Activated naive CD4-positive, alpha-beta T cell treated with anti-CD3 and anti-CD28 coated beads, Interleukin-2, amount 50 U/mL, for 24 hours (primary cell): ENCODE results near the gene PPP1R37.

ENCODE experiments used
- H3K27ac Mint-ChIP-seq: one replicate; pipeline ENCODE4 v1.8.0; 2021; ENCODE audit warnings: mild to moderate bottlenecking, mixed read lengths
- H3K27me3 Mint-ChIP-seq: one replicate; pipeline ENCODE4 v1.8.0; 2021; ENCODE audit warnings: mixed read lengths
- H3K36me3 Mint-ChIP-seq: one replicate; pipeline ENCODE4 v1.8.0; 2021; ENCODE audit warnings: mixed read lengths
- H3K4me1 Mint-ChIP-seq: one replicate; pipeline ENCODE4 v1.8.0; 2021; ENCODE audit warnings: mixed read lengths
- H3K4me3 Mint-ChIP-seq: one replicate; pipeline ENCODE4 v1.8.0; 2021; ENCODE audit warnings: mild to moderate bottlenecking, mixed read lengths
- H3K9me3 Mint-ChIP-seq: one replicate; pipeline ENCODE4 v1.8.0; 2021; ENCODE audit warnings: mixed read lengths

PPP1R37 gene

GRCh38 chr19:45066921-45067661 is 25.9 kb upstream of the PPP1R37 start:
- no peak overlapping the region for H3K4me3 Mint-ChIP-seq
- no peaks in the 10 kb centered on the region for H3K27me3 Mint-ChIP-seq
- no peaks in the 10 kb centered on the region for H3K9me3 Mint-ChIP-seq
- H3K36me3 Mint-ChIP-seq: no peaks in the 10 kb centered on the region
- H3K4me1 Mint-ChIP-seq: no peaks in the 10 kb centered on the region
- H3K27ac Mint-ChIP-seq: no peak overlapping the region

GRCh38 chr19:45068041-45068440 is 24.9 kb upstream of the PPP1R37 start:
- H3K27ac Mint-ChIP-seq: peak overlapping the region; percentile 17
- no peaks in the 10 kb centered on the region for H3K9me3 Mint-ChIP-seq
- H3K27me3 Mint-ChIP-seq: no peaks in the 10 kb centered on the region
- H3K36me3 Mint-ChIP-seq: no peaks in the 10 kb centered on the region
- H3K4me1 Mint-ChIP-seq: no peaks in the 10 kb centered on the region
- no peak overlapping the region for H3K4me3 Mint-ChIP-seq

- Mint-ChIP-seq H3K4me1 (no peaks in the 10 kb centered on the region), H3K36me3 (no peaks in the 10 kb centered on the region), H3K27me3 (no peaks in the 10 kb centered on the region), H3K9me3 (no peaks in the 10 kb centered on the region), H3K4me3 (no peak overlapping the region), H3K27ac (no peak overlapping the region)
Observed at GRCh38 chr19:45069056-45069455, 23.9 kb upstream of the PPP1R37 start.

GRCh38 chr19:45070214-45070613 is 22.8 kb upstream of the PPP1R37 start:
- H3K27ac Mint-ChIP-seq: no peak overlapping the region

GRCh38 chr19:45070861-45071544 is 22.0 kb upstream of the PPP1R37 start:
- H3K36me3 Mint-ChIP-seq: no peaks in the 10 kb centered on the region
- no peaks in the 10 kb centered on the region for H3K27me3 Mint-ChIP-seq
- H3K4me1 Mint-ChIP-seq: peaks cover 4% of the 10 kb centered on the region
- H3K9me3 Mint-ChIP-seq: no peaks in the 10 kb centered on the region
- H3K4me3 Mint-ChIP-seq: no peak overlapping the region
- H3K27ac Mint-ChIP-seq: no peak overlapping the region

More at GRCh38 chr19:45070214-45070613, 22.8 kb upstream of the PPP1R37 start:
- Mint-ChIP-seq H3K36me3 (no peaks in the 10 kb centered on the region), H3K9me3 (no peaks in the 10 kb centered on the region), H3K27me3 (no peaks in the 10 kb centered on the region), H3K4me3 (no peak overlapping the region), H3K4me1 (peaks cover 4% of the 10 kb centered on the region)

- H3K27me3 Mint-ChIP-seq: no peaks in the 10 kb centered on the region
- H3K4me1 Mint-ChIP-seq: peaks cover 5% of the 10 kb centered on the region
- no peaks in the 10 kb centered on the region for H3K36me3 Mint-ChIP-seq
- H3K4me3 Mint-ChIP-seq: no peak overlapping the region
- H3K27ac Mint-ChIP-seq: no peak overlapping the region
- no peaks in the 10 kb centered on the region for H3K9me3 Mint-ChIP-seq
Observed at GRCh38 chr19:45071545-45071938, 21.4 kb upstream of the PPP1R37 start.

- no peaks in the 10 kb centered on the region for H3K27me3 Mint-ChIP-seq
- H3K27ac Mint-ChIP-seq: no peak overlapping the region
- H3K36me3 Mint-ChIP-seq: no peaks in the 10 kb centered on the region
- no peaks in the 10 kb centered on the region for H3K9me3 Mint-ChIP-seq
- no peak overlapping the region for H3K4me3 Mint-ChIP-seq
- H3K4me1 Mint-ChIP-seq: peaks cover 11% of the 10 kb centered on the region
Observed at GRCh38 chr19:45071969-45072790, 20.8 kb upstream of the PPP1R37 start.

- Mint-ChIP-seq H3K27me3 (no peaks in the 10 kb centered on the region), H3K9me3 (no peaks in the 10 kb centered on the region), H3K27ac (no peak overlapping the region), H3K36me3 (no peaks in the 10 kb centered on the region), H3K4me3 (peak overlapping the region; percentile 64), H3K4me1 (peaks cover 25% of the 10 kb centered on the region)
Observed at GRCh38 chr19:45074744-45075300, 18.2 kb upstream of the PPP1R37 start.

- peaks cover 31% of the 10 kb centered on the region for H3K4me1 Mint-ChIP-seq
Observed at GRCh38 chr19:45075301-45076028, 17.5 kb upstream of the PPP1R37 start.

GRCh38 chr19:45076029-45076850 is 16.7 kb upstream of the PPP1R37 start, which contains the start of gene ZNF296:
ZNF296 (minus strand) TSS chr19:45076478; CDS start chr19:45076373, 105 bp downstream.
- Mint-ChIP-seq H3K36me3 (peaks cover 1% of the 10 kb centered on the region), H3K4me1 (peaks cover 37% of the 10 kb centered on the region)

More at GRCh38 chr19:45075301-45076028, 17.5 kb upstream of the PPP1R37 start:
- H3K36me3 Mint-ChIP-seq: no peaks in the 10 kb centered on the region
- H3K9me3 Mint-ChIP-seq: no peaks in the 10 kb centered on the region
- H3K27me3 Mint-ChIP-seq: no peaks in the 10 kb centered on the region
- no peak overlapping the region for H3K27ac Mint-ChIP-seq
- peak overlapping the region; percentile 81 for H3K4me3 Mint-ChIP-seq

GRCh38 chr19:45076851-45077730 is 15.9 kb upstream of the PPP1R37 start:
- H3K36me3 Mint-ChIP-seq: peaks cover 6% of the 10 kb centered on the region
- H3K27me3 Mint-ChIP-seq: no peaks in the 10 kb centered on the region
- peak overlapping the region; percentile 12 for H3K27ac Mint-ChIP-seq
- peaks cover 45% of the 10 kb centered on the region for H3K4me1 Mint-ChIP-seq
- H3K9me3 Mint-ChIP-seq: no peaks in the 10 kb centered on the region
- H3K4me3 Mint-ChIP-seq: peak overlapping the region; percentile 81

More at GRCh38 chr19:45076029-45076850, 16.7 kb upstream of the PPP1R37 start, which contains the start of gene ZNF296:
- Mint-ChIP-seq H3K27ac (peak within 1 kb of the TSS; percentile 55), H3K4me3 (peak within 1 kb of the TSS; percentile 81), H3K27me3 (no peaks in the 10 kb centered on the region), H3K9me3 (no peaks in the 10 kb centered on the region)

GRCh38 chr19:45078390-45079062 is 14.5 kb upstream of the PPP1R37 start:
- H3K36me3 Mint-ChIP-seq: peaks cover 8% of the 10 kb centered on the region
- H3K9me3 Mint-ChIP-seq: no peaks in the 10 kb centered on the region
- peak overlapping the region; percentile 68 for H3K27ac Mint-ChIP-seq
- H3K4me3 Mint-ChIP-seq: peak overlapping the region; percentile 99
- no peaks in the 10 kb centered on the region for H3K27me3 Mint-ChIP-seq
- H3K4me1 Mint-ChIP-seq: peaks cover 49% of the 10 kb centered on the region
